ENCODE data around the gene SGPP2. TPM values are rescaled to one million over a fixed set of nuclear protein-coding genes. Genes with fewer than 3 reads are reported as not detected.
A peak's percentile ranks its signal among the peaks of the same experiment; 100 is the strongest.

Gene SGPP2
- total RNA-seq, 1 donor from 2014 or later, result not detected

DNA sequence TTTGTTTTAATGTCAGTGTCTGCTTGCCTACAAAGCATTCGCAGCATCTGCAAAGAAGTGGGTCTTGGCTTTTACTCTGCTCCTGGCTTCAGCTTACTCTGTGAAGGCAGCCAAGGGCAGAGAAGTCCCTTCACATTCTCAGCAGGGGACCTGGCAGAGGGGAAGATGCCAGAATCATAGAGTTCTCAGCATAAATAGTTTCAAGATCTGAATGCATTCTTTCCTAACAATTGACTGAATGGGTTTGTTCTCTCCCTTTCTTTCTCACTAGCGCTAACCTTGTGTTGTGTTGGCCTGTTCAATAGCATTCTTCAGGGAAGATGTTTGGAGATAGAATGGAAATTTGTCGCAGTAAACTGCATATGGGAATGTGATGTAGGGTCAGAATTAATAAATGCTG lies 124.6 kb downstream of the SGPP2 start:
- DNase-seq (ENCODE audit: extremely low spot score, unreplicated experiment), result no peak
- Mint-ChIP-seq H3K27ac (ENCODE audit: unreplicated experiment) (no peak overlapping the region), H3K4me3 (ENCODE audit: unreplicated experiment) (no peak overlapping the region), H3K9me3 (ENCODE audit: unreplicated experiment) (no peaks in the 10 kb centered on the region), H3K4me1 (ENCODE audit: unreplicated experiment) (peaks cover 8% of the 10 kb centered on the region), H3K27me3 (ENCODE audit: unreplicated experiment) (peaks cover 57% of the 10 kb centered on the region), H3K36me3 (ENCODE audit: unreplicated experiment) (no peaks in the 10 kb centered on the region)
- TF ChIP-seq, protein P1, sequence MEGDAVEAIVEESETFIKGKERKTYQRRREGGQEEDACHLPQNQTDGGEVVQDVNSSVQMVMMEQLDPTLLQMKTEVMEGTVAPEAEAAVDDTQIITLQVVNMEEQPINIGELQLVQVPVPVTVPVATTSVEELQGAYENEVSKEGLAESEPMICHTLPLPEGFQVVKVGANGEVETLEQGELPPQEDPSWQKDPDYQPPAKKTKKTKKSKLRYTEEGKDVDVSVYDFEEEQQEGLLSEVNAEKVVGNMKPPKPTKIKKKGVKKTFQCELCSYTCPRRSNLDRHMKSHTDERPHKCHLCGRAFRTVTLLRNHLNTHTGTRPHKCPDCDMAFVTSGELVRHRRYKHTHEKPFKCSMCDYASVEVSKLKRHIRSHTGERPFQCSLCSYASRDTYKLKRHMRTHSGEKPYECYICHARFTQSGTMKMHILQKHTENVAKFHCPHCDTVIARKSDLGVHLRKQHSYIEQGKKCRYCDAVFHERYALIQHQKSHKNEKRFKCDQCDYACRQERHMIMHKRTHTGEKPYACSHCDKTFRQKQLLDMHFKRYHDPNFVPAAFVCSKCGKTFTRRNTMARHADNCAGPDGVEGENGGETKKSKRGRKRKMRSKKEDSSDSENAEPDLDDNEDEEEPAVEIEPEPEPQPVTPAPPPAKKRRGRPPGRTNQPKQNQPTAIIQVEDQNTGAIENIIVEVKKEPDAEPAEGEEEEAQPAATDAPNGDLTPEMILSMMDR (IDR thresholded peaks at IDR 0.05), result no peak

DNA sequence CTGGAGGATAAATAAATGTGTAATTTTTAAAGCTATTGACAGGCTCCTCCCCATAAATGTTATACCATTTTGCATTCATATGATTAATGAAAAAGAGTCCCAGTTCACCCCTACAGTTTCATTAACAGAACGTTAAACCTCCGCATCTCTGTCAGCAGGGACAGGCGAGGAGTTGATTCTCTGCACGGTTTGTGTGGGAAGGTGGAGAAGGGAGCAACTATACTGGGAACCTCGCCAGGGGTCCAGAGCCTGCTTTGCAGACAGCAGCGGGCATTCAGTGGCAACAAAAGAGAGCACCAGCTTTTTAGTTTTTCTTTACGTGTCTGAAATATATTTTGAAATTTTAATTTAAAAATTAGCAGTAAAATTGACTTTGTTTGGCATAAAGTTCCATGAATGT lies 130.2 kb downstream of the SGPP2 start:
- H3K4me3 Mint-ChIP-seq (ENCODE audit: unreplicated experiment), result no peak overlapping the region
- H3K9me3 Mint-ChIP-seq (ENCODE audit: unreplicated experiment), result no peaks in the 10 kb centered on the region
- DNase-seq (ENCODE audit: extremely low spot score, unreplicated experiment), result no peak
- no peaks in the 10 kb centered on the region for H3K36me3 Mint-ChIP-seq (ENCODE audit: unreplicated experiment)
- H3K27ac Mint-ChIP-seq (ENCODE audit: unreplicated experiment), result no peak overlapping the region
- H3K4me1 Mint-ChIP-seq (ENCODE audit: unreplicated experiment), result no peaks in the 10 kb centered on the region
- peaks cover 36% of the 10 kb centered on the region for H3K27me3 Mint-ChIP-seq (ENCODE audit: unreplicated experiment)
- TF ChIP-seq, protein P1 (IDR thresholded peaks at IDR 0.05), result no peak

DNA sequence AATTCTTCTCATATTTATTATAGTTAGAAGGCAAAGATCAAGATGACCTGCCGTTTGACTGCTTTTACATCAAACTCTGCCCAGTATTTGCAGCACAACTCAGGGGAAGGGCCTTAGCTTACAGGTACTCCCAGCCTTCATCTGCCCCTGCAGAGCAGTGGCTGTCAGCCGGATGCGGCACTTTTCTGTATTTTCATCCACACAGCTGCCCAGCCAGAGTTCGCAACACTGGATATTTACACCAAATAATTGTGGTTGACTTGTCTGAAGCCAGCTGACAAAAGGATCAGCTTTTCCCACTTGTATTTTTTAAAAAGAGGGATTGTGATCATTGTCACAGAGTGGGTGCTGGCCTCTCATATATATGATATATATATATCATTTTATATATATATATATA lies 136.8 kb downstream of the SGPP2 start:
- peaks cover 2% of the 10 kb centered on the region for H3K36me3 Mint-ChIP-seq (ENCODE audit: unreplicated experiment)
- no peaks in the 10 kb centered on the region for H3K4me1 Mint-ChIP-seq (ENCODE audit: unreplicated experiment)
- no peak for DNase-seq (ENCODE audit: extremely low spot score, unreplicated experiment)
- peaks cover 2% of the 10 kb centered on the region for H3K27me3 Mint-ChIP-seq (ENCODE audit: unreplicated experiment)
- TF ChIP-seq, protein P1 (IDR thresholded peaks at IDR 0.05), result no peak
- no peaks in the 10 kb centered on the region for H3K9me3 Mint-ChIP-seq (ENCODE audit: unreplicated experiment)
- no peak overlapping the region for H3K27ac Mint-ChIP-seq (ENCODE audit: unreplicated experiment)
- no peak overlapping the region for H3K4me3 Mint-ChIP-seq (ENCODE audit: unreplicated experiment)

DNA sequence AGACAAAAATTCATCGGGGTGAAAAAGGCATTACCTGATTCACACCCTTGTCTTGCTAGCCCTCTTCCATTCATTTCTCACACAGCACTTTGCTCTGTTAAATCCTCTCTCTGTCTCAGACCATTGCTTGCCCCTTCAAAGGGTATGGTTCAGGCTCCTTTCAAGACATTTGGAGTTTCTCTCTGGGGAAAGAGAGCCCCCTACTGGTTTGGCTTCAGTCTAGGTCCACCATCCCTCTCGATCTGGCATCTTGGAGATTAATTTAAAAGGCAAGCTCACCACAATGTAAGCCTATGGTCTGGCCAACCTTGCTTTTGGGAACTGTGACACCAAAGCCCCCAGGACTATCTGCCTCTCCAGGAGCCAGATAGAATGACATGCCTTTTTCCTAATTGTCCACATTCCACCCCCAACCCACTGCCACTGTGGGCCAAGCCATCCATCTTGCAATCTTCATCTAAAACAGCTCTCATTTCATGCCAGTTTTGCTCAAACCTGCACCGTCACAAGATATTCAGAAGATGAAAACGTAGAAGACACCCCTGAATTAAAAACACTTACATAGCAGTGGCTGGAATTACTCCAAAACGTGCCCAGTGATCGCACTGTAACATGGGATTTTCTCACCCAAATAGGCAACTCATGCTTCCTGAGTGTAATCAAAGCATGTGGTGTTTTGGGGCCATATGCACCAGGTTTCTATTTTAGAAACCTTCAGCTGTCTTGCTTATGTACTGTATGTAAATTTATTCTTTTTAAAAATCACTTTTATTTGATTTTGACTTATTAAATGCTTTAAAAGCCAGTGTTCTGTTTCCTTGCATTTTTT lies 137.7 kb downstream of the SGPP2 start:
- no peak overlapping the region for H3K27ac Mint-ChIP-seq (ENCODE audit: unreplicated experiment)
- no peak for DNase-seq (ENCODE audit: extremely low spot score, unreplicated experiment)

DNA sequence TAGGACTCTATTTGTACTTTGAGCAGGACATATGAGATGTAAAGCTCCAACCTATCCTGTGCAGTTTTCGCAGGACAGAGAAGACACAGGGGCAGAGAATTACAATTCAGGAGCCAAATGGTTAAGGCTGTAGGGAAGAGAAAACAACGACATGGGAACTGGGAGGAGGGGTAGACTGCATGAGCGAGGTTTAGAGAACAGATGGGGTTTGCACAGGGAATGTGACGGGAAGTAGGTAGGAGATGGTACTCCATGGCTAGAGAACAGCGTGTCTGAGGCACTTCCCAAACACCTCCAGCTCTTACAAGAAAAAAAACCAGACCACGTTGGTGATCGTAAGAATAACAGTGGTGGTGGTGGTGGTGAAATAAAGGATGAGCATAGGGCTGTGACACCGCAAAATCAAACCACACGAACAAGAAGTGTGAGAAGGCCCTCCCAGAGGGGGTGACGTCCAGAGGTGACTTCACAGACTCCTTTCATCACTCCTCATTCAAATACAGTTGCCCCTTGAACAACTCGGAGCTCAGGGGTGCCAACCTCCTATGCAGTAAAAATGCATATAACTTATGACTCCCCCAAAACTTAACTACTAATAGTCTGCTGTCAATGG lies 138.9 kb downstream of the SGPP2 start:
- no peaks in the 10 kb centered on the region for H3K27me3 Mint-ChIP-seq (ENCODE audit: unreplicated experiment)
- H3K4me3 Mint-ChIP-seq (ENCODE audit: unreplicated experiment), result no peak overlapping the region
- TF ChIP-seq, protein P1 (IDR thresholded peaks at IDR 0.05), result no peak
- H3K36me3 Mint-ChIP-seq (ENCODE audit: unreplicated experiment), result peaks cover 9% of the 10 kb centered on the region
- H3K4me1 Mint-ChIP-seq (ENCODE audit: unreplicated experiment), result no peaks in the 10 kb centered on the region
- DNase-seq (ENCODE audit: extremely low spot score, unreplicated experiment), result no peak
- H3K27ac Mint-ChIP-seq (ENCODE audit: unreplicated experiment), result no peak overlapping the region
- no peaks in the 10 kb centered on the region for H3K9me3 Mint-ChIP-seq (ENCODE audit: unreplicated experiment)

More for the DNA sequence above, 137.7 kb downstream of the SGPP2 start:
- H3K4me3 Mint-ChIP-seq (ENCODE audit: unreplicated experiment), result no peak overlapping the region
- H3K9me3 Mint-ChIP-seq (ENCODE audit: unreplicated experiment), result no peaks in the 10 kb centered on the region
- TF ChIP-seq, protein P1 (IDR thresholded peaks at IDR 0.05), result peak; percentile 52
- no peaks in the 10 kb centered on the region for H3K4me1 Mint-ChIP-seq (ENCODE audit: unreplicated experiment)
- peaks cover 1% of the 10 kb centered on the region for H3K27me3 Mint-ChIP-seq (ENCODE audit: unreplicated experiment)
- H3K36me3 Mint-ChIP-seq (ENCODE audit: unreplicated experiment), result peaks cover 8% of the 10 kb centered on the region

Data from osteocyte (in vitro differentiated cells).